Endodermal cell (in vitro differentiated cells): ENCODE results near the gene RRAS. TPM values are rescaled to one million over a fixed set of nuclear protein-coding genes. Genes with fewer than 3 reads are reported as not detected.

Experiments used
- DNase-seq: peaks from one replicate; pipeline ENCODE4 v3.0.0-alpha.2; 2017
- H3K27ac ChIP-seq: 2 replicates; pipeline ENCODE4 v1.5.1; 2013; ENCODE audit warnings: mild to moderate bottlenecking, low read depth, low read length, moderate library complexity
- H3K27me3 ChIP-seq: 2 replicates; pipeline ENCODE4 v1.6.1; 2013; ENCODE audit warnings: mild to moderate bottlenecking, low read length, moderate library complexity; ENCODE audit not compliant: insufficient read depth, control insufficient read depth, poor library complexity, severe bottlenecking
- H3K36me3 ChIP-seq: 2 replicates; pipeline ENCODE4 v1.7.0; 2013; ENCODE audit warnings: mild to moderate bottlenecking, low read length, moderate library complexity; ENCODE audit not compliant: control insufficient read depth, insufficient read depth
- H3K4me1 ChIP-seq: one replicate; pipeline ENCODE4 v1.7.0; 2013; ENCODE audit warnings: low read length; ENCODE audit not compliant: control insufficient read depth, insufficient read depth
- H3K4me3 ChIP-seq: 2 replicates; pipeline ENCODE4 v1.5.1; 2013; ENCODE audit warnings: mild to moderate bottlenecking, low read length, moderate library complexity
- H3K9ac ChIP-seq: 2 replicates; pipeline ENCODE4 v1.6.1; 2013; ENCODE audit warnings: mild to moderate bottlenecking, low read length, moderate library complexity; ENCODE audit not compliant: poor library complexity, severe bottlenecking; ENCODE audit errors: extremely low read depth
- H3K9me3 ChIP-seq: 2 replicates; pipeline ENCODE4 v1.6.1; 2013; ENCODE audit warnings: mild to moderate bottlenecking, low read length, moderate library complexity; ENCODE audit not compliant: control insufficient read depth
- H3K27ac Mint-ChIP-seq: 2 replicates; pipeline ENCODE4 v1.8.0; 2020; ENCODE audit warnings: mixed read lengths
- H3K27me3 Mint-ChIP-seq: 2 replicates; pipeline ENCODE4 v1.8.0; 2021; ENCODE audit warnings: mild to moderate bottlenecking, mixed read lengths; ENCODE audit not compliant: insufficient read depth
- H3K36me3 Mint-ChIP-seq: 2 replicates; pipeline ENCODE4 v1.8.0; 2020; ENCODE audit warnings: low read depth, mixed read lengths
- H3K4me1 Mint-ChIP-seq: 2 replicates; pipeline ENCODE4 v1.8.0; 2020; ENCODE audit warnings: mixed read lengths
- H3K4me3 Mint-ChIP-seq: 2 replicates; pipeline ENCODE4 v1.8.0; 2020; ENCODE audit warnings: mild to moderate bottlenecking, moderate library complexity, mixed read lengths
- H3K9me3 Mint-ChIP-seq: 2 replicates; pipeline ENCODE4 v1.8.0; 2020; ENCODE audit warnings: mild to moderate bottlenecking, mixed read lengths
- WGBS, 2 experiments: methylation state at CpG; one replicate each; pipeline versions ENCODE4 v1.1.5 to v1.1.7; 2013; ENCODE audit warnings: missing lambda C conversion rate in 2 of 2, mixed read lengths in 1 of 2; ENCODE audit not compliant: insufficient coverage in 1 of 2, insufficient read length in 1 of 2; 5-methylcytosine and 5-hydroxymethylcytosine counted together
- total RNA-seq, 2 donors: library from RNA; stranded (reverse); fragmentation: NEBNext Ultra II Directional in 1 of 2; extraction: Animal tissue kit (Norgen Biotek cat#: 25700) in 1 of 2; gene quantifications; 2 replicates in 1 of 2; 3 replicates in 1 of 2; pipeline ENCODE4 v1.2.1, GENCODE V29; 2021
- TF ChIP-seq, protein P1 (sequence below): fragments of 200-600 bp; sonication (generic); conservative IDR thresholded peaks from 2 replicates; pipeline ENCODE4 v1.5.0; 2021; ENCODE audit warnings: antibody characterized with exemption, mild to moderate bottlenecking

RRAS gene
- total RNA-seq, 2 donors from 2014 or later, result 5.8 to 7.3 TPM

- Histone ChIP-seq H3K9me3 (peaks cover 10% of the 10 kb centered on the region), H3K4me3 (no peak overlapping the region), H3K9ac (no peak overlapping the region), H3K27ac (no peak overlapping the region), H3K4me1 (no peaks in the 10 kb centered on the region), H3K27me3 (no peaks in the 10 kb centered on the region), H3K36me3 (peaks cover 47% of the 10 kb centered on the region)
- Mint-ChIP-seq H3K36me3 (peaks cover 51% of the 10 kb centered on the region), H3K9me3 (peaks cover 9% of the 10 kb centered on the region), H3K4me3 (no peak overlapping the region), H3K27me3 (no peaks in the 10 kb centered on the region), H3K4me1 (peaks cover 16% of the 10 kb centered on the region), H3K27ac (no peak overlapping the region)
- TF ChIP-seq, protein P1, sequence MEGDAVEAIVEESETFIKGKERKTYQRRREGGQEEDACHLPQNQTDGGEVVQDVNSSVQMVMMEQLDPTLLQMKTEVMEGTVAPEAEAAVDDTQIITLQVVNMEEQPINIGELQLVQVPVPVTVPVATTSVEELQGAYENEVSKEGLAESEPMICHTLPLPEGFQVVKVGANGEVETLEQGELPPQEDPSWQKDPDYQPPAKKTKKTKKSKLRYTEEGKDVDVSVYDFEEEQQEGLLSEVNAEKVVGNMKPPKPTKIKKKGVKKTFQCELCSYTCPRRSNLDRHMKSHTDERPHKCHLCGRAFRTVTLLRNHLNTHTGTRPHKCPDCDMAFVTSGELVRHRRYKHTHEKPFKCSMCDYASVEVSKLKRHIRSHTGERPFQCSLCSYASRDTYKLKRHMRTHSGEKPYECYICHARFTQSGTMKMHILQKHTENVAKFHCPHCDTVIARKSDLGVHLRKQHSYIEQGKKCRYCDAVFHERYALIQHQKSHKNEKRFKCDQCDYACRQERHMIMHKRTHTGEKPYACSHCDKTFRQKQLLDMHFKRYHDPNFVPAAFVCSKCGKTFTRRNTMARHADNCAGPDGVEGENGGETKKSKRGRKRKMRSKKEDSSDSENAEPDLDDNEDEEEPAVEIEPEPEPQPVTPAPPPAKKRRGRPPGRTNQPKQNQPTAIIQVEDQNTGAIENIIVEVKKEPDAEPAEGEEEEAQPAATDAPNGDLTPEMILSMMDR, result no peak
- no peak for DNase-seq
- WGBS, 2 experiments, result 95 to 96% methylated on average over 9 to 12 of the region's 12 CpGs
These were observed 23.3 kb upstream of the RRAS start for GRCh38 chr19:49663224-49663623.

DNA sequence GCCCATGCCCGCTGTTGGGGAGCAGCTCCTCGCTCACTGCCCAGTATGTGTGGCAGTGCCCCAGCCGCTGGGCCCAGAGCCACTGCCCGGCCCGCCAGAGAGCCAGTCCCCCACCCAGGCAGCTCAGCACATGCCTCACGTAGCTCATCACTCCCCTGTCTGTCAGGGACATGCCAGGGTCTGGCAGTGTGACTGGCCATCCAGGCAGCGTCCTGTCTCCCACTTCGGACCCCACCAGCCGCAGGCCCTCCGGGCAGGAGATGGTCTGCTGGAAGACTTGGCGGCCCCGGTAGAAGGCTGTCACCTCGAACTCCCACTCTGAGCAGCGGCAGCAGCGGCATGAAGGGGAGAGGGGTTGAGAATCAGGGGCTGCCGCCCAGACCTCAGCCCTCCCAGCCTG is 22.1 kb upstream of the RRAS start:
- Mint-ChIP-seq H3K4me3 (no peak overlapping the region), H3K36me3 (peaks cover 56% of the 10 kb centered on the region), H3K27ac (no peak overlapping the region), H3K9me3 (peaks cover 9% of the 10 kb centered on the region), H3K4me1 (peaks cover 12% of the 10 kb centered on the region), H3K27me3 (no peaks in the 10 kb centered on the region)
- peaks cover 10% of the 10 kb centered on the region for H3K9me3 ChIP-seq
- H3K4me3 ChIP-seq, result no peak overlapping the region
- peaks cover 58% of the 10 kb centered on the region for H3K36me3 ChIP-seq
- WGBS, 2 experiments, result 96% methylated on average over 5 to 16 of the region's 16 CpGs
- no peak overlapping the region for H3K27ac ChIP-seq
- no peak overlapping the region for H3K9ac ChIP-seq
- H3K4me1 ChIP-seq, result no peaks in the 10 kb centered on the region
- DNase-seq, result no peak
- TF ChIP-seq, protein P1, result no peak
- H3K27me3 ChIP-seq, result no peaks in the 10 kb centered on the region

- DNase-seq, result no peak
- peaks cover 70% of the 10 kb centered on the region for H3K36me3 Mint-ChIP-seq
- TF ChIP-seq, protein P1, result no peak
- 94 to 95% methylated on average over 7 to 15 of the region's 15 CpGs for WGBS, 2 experiments
- H3K27ac Mint-ChIP-seq, result no peak overlapping the region
- Histone ChIP-seq H3K36me3 (peaks cover 70% of the 10 kb centered on the region), H3K27ac (no peak overlapping the region), H3K9ac (no peak overlapping the region), H3K4me1 (no peaks in the 10 kb centered on the region), H3K4me3 (no peak overlapping the region), H3K9me3 (peaks cover 10% of the 10 kb centered on the region), H3K27me3 (no peaks in the 10 kb centered on the region)
- H3K4me1 Mint-ChIP-seq, result peaks cover 5% of the 10 kb centered on the region
- peaks cover 9% of the 10 kb centered on the region for H3K9me3 Mint-ChIP-seq
- H3K4me3 Mint-ChIP-seq, result no peak overlapping the region
- H3K27me3 Mint-ChIP-seq, result no peaks in the 10 kb centered on the region
These were observed 20.5 kb upstream of the RRAS start for GRCh38 chr19:49660338-49660961.
